Fibroblast of lung (primary cell): ENCODE results near the gene TTC6.

ENCODE experiments used
- EZH2 ChIP-seq: IDR thresholded peaks from 2 replicates; pipeline ENCODE4 v1.5.1; 2012; ENCODE audit warnings: low read length, control low read depth, mild to moderate bottlenecking; ENCODE audit errors: missing control alignments
- TF ChIP-seq, protein P1 (sequence below), 2 donors: IDR thresholded peaks in 1 of 2; conservative IDR thresholded peaks in 1 of 2; 1 replicate in 1 of 2; 2 replicates in 1 of 2; pipeline ENCODE4 v1.5.1; 2011 to 2012; ENCODE audit warnings: low read length in 2 of 2, control low read depth in 1 of 2, inconsistent platforms in 1 of 2, low read depth in 1 of 2, mild to moderate bottlenecking in 1 of 2

DNA sequence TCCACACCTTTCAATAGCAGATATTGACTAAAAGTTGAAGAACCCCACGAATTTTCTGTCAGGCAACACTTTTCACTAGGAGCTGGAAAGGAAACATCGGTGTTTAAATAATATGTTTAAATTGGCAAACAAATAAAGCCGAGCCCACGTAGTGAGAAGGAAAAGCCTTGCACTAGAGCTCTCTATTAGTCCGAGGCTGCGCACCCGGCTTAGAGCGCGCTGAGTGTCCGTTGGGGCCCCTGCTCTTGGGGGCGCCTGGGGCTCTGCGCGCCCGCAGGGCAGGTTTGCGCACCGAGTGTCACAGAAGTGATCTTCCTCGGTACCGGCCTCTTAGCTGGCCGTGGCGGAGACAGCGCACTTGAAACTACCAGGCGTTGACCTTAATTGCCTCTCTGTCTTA is 6.4 kb downstream of the TTC6 start:
- TF ChIP-seq, protein P1, sequence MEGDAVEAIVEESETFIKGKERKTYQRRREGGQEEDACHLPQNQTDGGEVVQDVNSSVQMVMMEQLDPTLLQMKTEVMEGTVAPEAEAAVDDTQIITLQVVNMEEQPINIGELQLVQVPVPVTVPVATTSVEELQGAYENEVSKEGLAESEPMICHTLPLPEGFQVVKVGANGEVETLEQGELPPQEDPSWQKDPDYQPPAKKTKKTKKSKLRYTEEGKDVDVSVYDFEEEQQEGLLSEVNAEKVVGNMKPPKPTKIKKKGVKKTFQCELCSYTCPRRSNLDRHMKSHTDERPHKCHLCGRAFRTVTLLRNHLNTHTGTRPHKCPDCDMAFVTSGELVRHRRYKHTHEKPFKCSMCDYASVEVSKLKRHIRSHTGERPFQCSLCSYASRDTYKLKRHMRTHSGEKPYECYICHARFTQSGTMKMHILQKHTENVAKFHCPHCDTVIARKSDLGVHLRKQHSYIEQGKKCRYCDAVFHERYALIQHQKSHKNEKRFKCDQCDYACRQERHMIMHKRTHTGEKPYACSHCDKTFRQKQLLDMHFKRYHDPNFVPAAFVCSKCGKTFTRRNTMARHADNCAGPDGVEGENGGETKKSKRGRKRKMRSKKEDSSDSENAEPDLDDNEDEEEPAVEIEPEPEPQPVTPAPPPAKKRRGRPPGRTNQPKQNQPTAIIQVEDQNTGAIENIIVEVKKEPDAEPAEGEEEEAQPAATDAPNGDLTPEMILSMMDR (conservative IDR thresholded peaks at IDR 0.05 in 1 of 2, IDR thresholded peaks at IDR 0.05 in 1 of 2; ENCODE audit: low read depth in 1 of 2, low read length in 2 of 2): no peak
- no peak for TF ChIP-seq EZH2
